Naive B cell (primary cell): ENCODE data around the gene DYNLRB1. TPM values are rescaled to one million over a fixed set of nuclear protein-coding genes. Genes with fewer than 3 reads are reported as not detected.
"Not testable (repeated sequence)": the region's sequence is repeated elsewhere in the genome, so short reads cannot be mapped to it uniquely, and the experiment has no call there.

Experiments used
- ATAC-seq, 2 donors: fragments of 150-1000 bp; cut with Tn5 transposase; 2 replicates each; pipeline ENCODE4 v1.10.0; 2021; ENCODE audit warnings: low read depth in 2 of 2, mild to moderate bottlenecking in 2 of 2, moderate library complexity in 2 of 2
- DNase-seq: peaks from one replicate; pipeline ENCODE4 v3.0.0; 2022
- H3K27ac Mint-ChIP-seq, 6 donors: one replicate each; pipeline ENCODE4 v1.8.0; 2020 to 2022; ENCODE audit warnings: mild to moderate bottlenecking in 6 of 6, mixed read lengths in 6 of 6, moderate library complexity in 5 of 6, inconsistent platforms in 2 of 6
- H3K27me3 Mint-ChIP-seq, 3 donors: one replicate each; pipeline ENCODE4 v1.8.0; 2021 to 2022; ENCODE audit warnings: mixed read lengths in 3 of 3, mild to moderate bottlenecking in 1 of 3
- H3K36me3 Mint-ChIP-seq, 2 donors: one replicate each; pipeline ENCODE4 v1.8.0; 2020 to 2022; ENCODE audit warnings: mixed read lengths in 2 of 2, inconsistent platforms in 1 of 2, mild to moderate bottlenecking in 1 of 2
- H3K4me1 Mint-ChIP-seq, 3 donors: one replicate each; pipeline ENCODE4 v1.8.0; 2020 to 2022; ENCODE audit warnings: mixed read lengths in 3 of 3, inconsistent platforms in 1 of 3, mild to moderate bottlenecking in 1 of 3, moderate library complexity in 1 of 3
- H3K4me3 Mint-ChIP-seq, 8 donors: one replicate each; pipeline ENCODE4 v1.8.0; 2020 to 2022; ENCODE audit warnings: mild to moderate bottlenecking in 8 of 8, mixed read lengths in 8 of 8, moderate library complexity in 8 of 8, inconsistent platforms in 2 of 8
- H3K9me3 Mint-ChIP-seq, 7 donors: one replicate each; pipeline ENCODE4 v1.8.0; 2020 to 2022; ENCODE audit warnings: mixed read lengths in 7 of 7, mild to moderate bottlenecking in 5 of 7, inconsistent platforms in 2 of 7, moderate library complexity in 1 of 7
- polyA plus RNA-seq, 6 donors: library from polyadenylated mRNA; unstranded; fragments of 300-500 nt; fragmentation: Illumina TruSeq; gene quantifications; one replicate each; pipeline ENCODE4 v1.2.3, GENCODE V29; 2021; ENCODE audit warnings: low read depth in 6 of 6

Gene DYNLRB1
- polyA plus RNA-seq, 6 donors from 2014 or later: 216 to 265 (median 253) TPM

- Mint-ChIP-seq H3K36me3 (peaks cover 0 to 3% of the 10 kb centered on the region in 2 donors), H3K4me1 (peaks cover 20 to 66% (median 49%) of the 10 kb centered on the region in 3 donors), H3K9me3 (no peaks in the 10 kb centered on the region), H3K27me3 (no peaks in the 10 kb centered on the region), H3K27ac (peak overlapping the region; percentile 96 to 99 (median 98)), H3K4me3 (peak overlapping the region; percentile 95 to 100 (median 99))
- peak; percentile 65 for DNase-seq
- ATAC-seq: peak; percentile 64 to 74
Measured at GRCh38 chr20:34515484-34516246, 557 bp upstream of the DYNLRB1 start.

GRCh38 chr20:34517114-34517505, 888 bp downstream of the DYNLRB1 start:
- H3K27ac Mint-ChIP-seq: peak overlapping the region in 5 of 6 donors; percentile 9 to 99 (median 96)
- H3K4me1 Mint-ChIP-seq: peaks cover 22 to 75% (median 56%) of the 10 kb centered on the region in 3 donors
- peaks cover 0 to 3% of the 10 kb centered on the region in 2 donors for H3K36me3 Mint-ChIP-seq
- no peaks in the 10 kb centered on the region for H3K9me3 Mint-ChIP-seq
- no peak for DNase-seq
- no peak for ATAC-seq
- peak overlapping the region; percentile 95 to 100 (median 99) for H3K4me3 Mint-ChIP-seq
- H3K27me3 Mint-ChIP-seq: no peaks in the 10 kb centered on the region

- Mint-ChIP-seq H3K4me3 (peak overlapping the region in 2 of 8 donors; percentile 54 to 95), H3K27ac (peak overlapping the region in 1 of 6 donors; percentile 76), H3K4me1 (peaks cover 22 to 77% (median 52%) of the 10 kb centered on the region in 3 donors)
- not testable (repeated sequence) for H3K27me3 Mint-ChIP-seq, DNase-seq, H3K36me3 Mint-ChIP-seq, H3K9me3 Mint-ChIP-seq, ATAC-seq
Measured at GRCh38 chr20:34518863-34519262, 2.6 kb downstream of the DYNLRB1 start.

- H3K27me3 Mint-ChIP-seq, ATAC-seq, H3K27ac Mint-ChIP-seq, DNase-seq, H3K9me3 Mint-ChIP-seq, H3K36me3 Mint-ChIP-seq: not testable (repeated sequence)
- H3K4me1 Mint-ChIP-seq: peaks cover 14 to 73% (median 47%) of the 10 kb centered on the region in 3 donors
- peak overlapping the region in 1 of 8 donors; percentile 66 for H3K4me3 Mint-ChIP-seq
Measured at GRCh38 chr20:34519841-34520240, 3.6 kb downstream of the DYNLRB1 start.

GRCh38 chr20:34522969-34523871, 7.0 kb downstream of the DYNLRB1 start:
- H3K27ac Mint-ChIP-seq: peak overlapping the region in 3 of 6 donors; percentile 29 to 85 (median 65)
- no peaks in the 10 kb centered on the region for H3K9me3 Mint-ChIP-seq
- no peaks in the 10 kb centered on the region for H3K27me3 Mint-ChIP-seq
- peaks cover 0 to 6% of the 10 kb centered on the region in 2 donors for H3K36me3 Mint-ChIP-seq
- DNase-seq (peak; percentile 27), ATAC-seq (peak; percentile 63 to 82)
- peaks cover 13 to 53% (median 38%) of the 10 kb centered on the region in 3 donors for H3K4me1 Mint-ChIP-seq
- peak overlapping the region in 1 of 8 donors; percentile 59 for H3K4me3 Mint-ChIP-seq

- Mint-ChIP-seq H3K4me3 (no peak overlapping the region), H3K36me3 (peaks cover 0 to 6% of the 10 kb centered on the region in 2 donors), H3K27ac (peak overlapping the region in 1 of 6 donors; percentile 26), H3K9me3 (no peaks in the 10 kb centered on the region), H3K27me3 (no peaks in the 10 kb centered on the region), H3K4me1 (peaks cover 13 to 46% (median 31%) of the 10 kb centered on the region in 3 donors)
- no peak for DNase-seq
- no peak for ATAC-seq
Measured at GRCh38 chr20:34524426-34524825, 8.2 kb downstream of the DYNLRB1 start.

- no peak overlapping the region for H3K27ac Mint-ChIP-seq
- DNase-seq (no peak), ATAC-seq (no peak)
- no peaks in the 10 kb centered on the region for H3K9me3 Mint-ChIP-seq
- peak overlapping the region in 1 of 8 donors; percentile 20 for H3K4me3 Mint-ChIP-seq
- peaks cover 13 to 40% (median 32%) of the 10 kb centered on the region in 3 donors for H3K4me1 Mint-ChIP-seq
- peaks cover 0 to 6% of the 10 kb centered on the region in 2 donors for H3K36me3 Mint-ChIP-seq
- H3K27me3 Mint-ChIP-seq: no peaks in the 10 kb centered on the region
Measured at GRCh38 chr20:34525342-34525708, 9.1 kb downstream of the DYNLRB1 start.

GRCh38 chr20:34525709-34526416, 9.6 kb downstream of the DYNLRB1 start:
- DNase-seq (no peak), ATAC-seq (no peak)
- H3K9me3 Mint-ChIP-seq: no peaks in the 10 kb centered on the region
- peaks cover 13 to 40% (median 38%) of the 10 kb centered on the region in 3 donors for H3K4me1 Mint-ChIP-seq
- H3K27ac Mint-ChIP-seq: no peak overlapping the region
- no peaks in the 10 kb centered on the region for H3K27me3 Mint-ChIP-seq
- peak overlapping the region in 1 of 8 donors; percentile 20 for H3K4me3 Mint-ChIP-seq
- peaks cover 0 to 6% of the 10 kb centered on the region in 2 donors for H3K36me3 Mint-ChIP-seq

GRCh38 chr20:34526466-34526865, 10.2 kb downstream of the DYNLRB1 start:
- no peak for ATAC-seq
- Mint-ChIP-seq H3K4me1 (peaks cover 15 to 41% (median 40%) of the 10 kb centered on the region in 3 donors), H3K4me3 (no peak overlapping the region), H3K27ac (peak overlapping the region in 1 of 6 donors; percentile 33), H3K9me3 (no peaks in the 10 kb centered on the region), H3K27me3 (no peaks in the 10 kb centered on the region), H3K36me3 (peaks cover 0 to 6% of the 10 kb centered on the region in 2 donors)
- no peak for DNase-seq

- H3K4me1 Mint-ChIP-seq: peaks cover 16 to 37% (median 36%) of the 10 kb centered on the region in 3 donors
- H3K9me3 Mint-ChIP-seq: no peaks in the 10 kb centered on the region
- peaks cover 0 to 6% of the 10 kb centered on the region in 2 donors for H3K36me3 Mint-ChIP-seq
- no peaks in the 10 kb centered on the region for H3K27me3 Mint-ChIP-seq
- no peak overlapping the region for H3K27ac Mint-ChIP-seq
- no peak overlapping the region for H3K4me3 Mint-ChIP-seq
- ATAC-seq (no peak), DNase-seq (no peak)
Measured at GRCh38 chr20:34527016-34527415, 10.8 kb downstream of the DYNLRB1 start.

GRCh38 chr20:34528921-34529297, 12.7 kb downstream of the DYNLRB1 start:
- Mint-ChIP-seq H3K4me1 (peaks cover 7 to 27% (median 21%) of the 10 kb centered on the region in 3 donors), H3K27ac (peak overlapping the region in 1 of 6 donors; percentile 54), H3K27me3 (no peaks in the 10 kb centered on the region), H3K9me3 (no peaks in the 10 kb centered on the region), H3K36me3 (peaks cover 0 to 6% of the 10 kb centered on the region in 2 donors), H3K4me3 (no peak overlapping the region)
- DNase-seq (no peak), ATAC-seq (no peak)

- no peak overlapping the region for H3K27ac Mint-ChIP-seq
- H3K4me3 Mint-ChIP-seq: no peak overlapping the region
Measured at GRCh38 chr20:34529742-34530141, 13.5 kb downstream of the DYNLRB1 start.

GRCh38 chr20:34530342-34530741, 14.1 kb downstream of the DYNLRB1 start:
- DNase-seq (no peak), ATAC-seq (no peak)
- Mint-ChIP-seq H3K9me3 (no peaks in the 10 kb centered on the region), H3K4me1 (peaks cover 5 to 29% (median 16%) of the 10 kb centered on the region in 3 donors), H3K27ac (no peak overlapping the region), H3K4me3 (no peak overlapping the region), H3K27me3 (no peaks in the 10 kb centered on the region), H3K36me3 (peaks cover 1 to 9% of the 10 kb centered on the region in 2 donors)

More at GRCh38 chr20:34529742-34530141, 13.5 kb downstream of the DYNLRB1 start:
- peaks cover 7 to 31% (median 16%) of the 10 kb centered on the region in 3 donors for H3K4me1 Mint-ChIP-seq
- DNase-seq (no peak), ATAC-seq (no peak)
- peaks cover 0 to 7% of the 10 kb centered on the region in 2 donors for H3K36me3 Mint-ChIP-seq
- no peaks in the 10 kb centered on the region for H3K9me3 Mint-ChIP-seq
- no peaks in the 10 kb centered on the region for H3K27me3 Mint-ChIP-seq
